Measurements from ENCODE around the gene SHISA8.

DNA sequence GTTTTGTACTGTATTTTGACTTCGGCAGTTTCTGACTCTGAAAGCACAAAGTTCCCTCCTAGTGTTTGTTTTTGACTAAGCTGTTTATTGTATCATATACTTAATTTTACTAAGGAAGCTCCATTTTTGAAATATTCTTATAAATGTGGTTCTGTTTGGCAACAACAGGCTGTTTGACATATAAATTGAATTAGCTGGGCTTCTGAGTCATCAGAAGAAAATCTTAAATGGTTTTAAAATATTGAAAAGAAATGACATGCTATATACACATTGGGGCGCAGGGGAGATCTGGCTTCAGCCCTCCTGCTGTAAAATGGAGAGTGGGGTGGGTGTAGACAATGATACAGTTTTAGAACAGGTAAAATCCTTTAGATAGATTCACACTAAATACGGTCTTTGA, 38.6 kb downstream of the SHISA8 start:
- no peak for TF ChIP-seq YY1 (IDR thresholded peaks at IDR 0.05; ENCODE audit: insufficient read depth, insufficient read length)
- no peak for TF ChIP-seq SUZ12 (IDR thresholded peaks at IDR 0.05; ENCODE audit: extremely low read depth, insufficient read depth, insufficient read length)
- TF ChIP-seq ZNF274 (IDR thresholded peaks at IDR 0.05; ENCODE audit: low read depth, low read length): no peak
